Upper lobe of right lung (tissue), 1 donor: ENCODE data around the gene LLGL1. TPM values are rescaled to one million over a fixed set of nuclear protein-coding genes. Genes with fewer than 3 reads are reported as not detected.

ENCODE experiments used
- ATAC-seq: fragments of 200-7000 bp; cut with Tn5 transposase; one replicate; pipeline ENCODE4 v1.9.1; 2020; ENCODE audit warnings: mild to moderate bottlenecking, moderate library complexity
- DNase-seq: peaks from one replicate; pipeline ENCODE4 v3.0.0-alpha.2; 2020
- H3K27ac ChIP-seq: fragments of 200-600 bp; one replicate; pipeline ENCODE4 v1.8.0; 2022
- H3K27me3 ChIP-seq: fragments of 200-600 bp; one replicate; pipeline ENCODE4 v1.8.0; 2022; ENCODE audit warnings: mild to moderate bottlenecking
- H3K36me3 ChIP-seq: fragments of 200-600 bp; one replicate; pipeline ENCODE4 v1.8.0; 2022
- H3K4me1 ChIP-seq: fragments of 200-600 bp; one replicate; pipeline ENCODE4 v1.8.0; 2022
- H3K4me3 ChIP-seq: fragments of 200-600 bp; one replicate; pipeline ENCODE4 v1.8.0; 2022; ENCODE audit warnings: mild to moderate bottlenecking
- H3K9me3 ChIP-seq: fragments of 200-600 bp; one replicate; pipeline ENCODE4 v1.8.0; 2022
- CTCF ChIP-seq: fragments of 200-600 bp; IDR thresholded peaks from one replicate; pipeline ENCODE4 v1.8.0; 2022; ENCODE audit warnings: antibody characterized with exemption
- intact Hi-C: fragments of 100-400 bp; cut with DNase I; formaldehyde crosslinking; loops from one replicate; pipeline ENCODE4 v1.11.0; 2022
- total RNA-seq: library from RNA; stranded (reverse); fragmentation: NEBNext Ultra II Directional; extraction: Animal tissue kit (Norgen Biotek cat#: 25700); gene quantifications from one replicate; pipeline ENCODE4 v1.2.1, GENCODE V29; 2021
- donor health status: DM: no; HTN: yes; CAD: no; lungs with severe emphysema.

The LLGL1 gene
- total RNA-seq, 1 donor from 2014 or later: 11.7 TPM

- Histone ChIP-seq H3K27me3 (no peaks in the 10 kb centered on the region), H3K4me1 (no peaks in the 10 kb centered on the region), H3K4me3 (no peak overlapping the region), H3K27ac (no peak overlapping the region), H3K36me3 (peaks cover 95% of the 10 kb centered on the region), H3K9me3 (no peaks in the 10 kb centered on the region)
- intact Hi-C loops: no loop called here
- ATAC-seq (no peak), DNase-seq (no peak)
- TF ChIP-seq CTCF: no peak
These were observed 25.8 kb downstream of the LLGL1 start for GRCh38 chr17:18251204-18251603.

GRCh38 chr17:18252160-18252559 is 26.7 kb downstream of the LLGL1 start:
- intact Hi-C loops: no loop called here
- no peaks in the 10 kb centered on the region for H3K27me3 ChIP-seq
- H3K36me3 ChIP-seq: peaks cover 94% of the 10 kb centered on the region
- no peak for TF ChIP-seq CTCF
- peaks cover 9% of the 10 kb centered on the region for H3K4me1 ChIP-seq
- DNase-seq: no peak
- no peaks in the 10 kb centered on the region for H3K9me3 ChIP-seq
- no peak overlapping the region for H3K4me3 ChIP-seq
- H3K27ac ChIP-seq: no peak overlapping the region
- no peak for ATAC-seq

GRCh38 chr17:18253187-18253884 is 27.9 kb downstream of the LLGL1 start:
- no peak for ATAC-seq

GRCh38 chr17:18253947-18254821 is 28.7 kb downstream of the LLGL1 start:
- DNase-seq (no peak), ATAC-seq (no peak)
- Histone ChIP-seq H3K4me1 (peaks cover 17% of the 10 kb centered on the region), H3K27ac (no peak overlapping the region), H3K27me3 (no peaks in the 10 kb centered on the region), H3K4me3 (no peak overlapping the region), H3K36me3 (peaks cover 76% of the 10 kb centered on the region), H3K9me3 (no peaks in the 10 kb centered on the region)
- intact Hi-C loops: no loop called here
- TF ChIP-seq CTCF: no peak

More at GRCh38 chr17:18253187-18253884, 27.9 kb downstream of the LLGL1 start:
- no peaks in the 10 kb centered on the region for H3K9me3 ChIP-seq
- no peak for TF ChIP-seq CTCF
- no peak overlapping the region for H3K4me3 ChIP-seq
- H3K27ac ChIP-seq: no peak overlapping the region
- H3K27me3 ChIP-seq: no peaks in the 10 kb centered on the region
- H3K4me1 ChIP-seq: peaks cover 13% of the 10 kb centered on the region
- H3K36me3 ChIP-seq: peaks cover 84% of the 10 kb centered on the region
- DNase-seq: no peak
- intact Hi-C loops: no loop called here

GRCh38 chr17:18254888-18255649 is 29.6 kb downstream of the LLGL1 start:
- Histone ChIP-seq H3K27me3 (no peaks in the 10 kb centered on the region), H3K9me3 (no peaks in the 10 kb centered on the region), H3K4me3 (no peak overlapping the region), H3K36me3 (peaks cover 67% of the 10 kb centered on the region), H3K4me1 (peaks cover 25% of the 10 kb centered on the region), H3K27ac (no peak overlapping the region)
- intact Hi-C loops: no loop called here
- TF ChIP-seq CTCF: no peak
- DNase-seq (no peak), ATAC-seq (no peak)
